CD4-positive, alpha-beta T cell (primary cell): ENCODE measurements around the gene WARS2. TPM values are rescaled to one million over a fixed set of nuclear protein-coding genes. Genes with fewer than 3 reads are reported as not detected.

Source experiments
- ATAC-seq: fragments of 200-7000 bp; cut with Tn5 transposase; one replicate; pipeline ENCODE4 v1.10.0; 2022; ENCODE audit warnings: mild to moderate bottlenecking; ENCODE audit not compliant: poor library complexity
- CTCF ChIA-PET: fragments of 350-600 bp; sonication (Branson Sonifier 250); formaldehyde crosslinking; loops from one replicate; lab custom pipeline; 2021; ENCODE audit warnings: antibody characterized with exemption, inconsistent platforms; lab: Charles Lee
- POLR2A ChIA-PET: fragments of 350-600 bp; sonication (Branson Sonifier 250); formaldehyde crosslinking; loops from one replicate; lab custom pipeline; 2021; ENCODE audit warnings: antibody characterized with exemption, inconsistent platforms; lab: Charles Lee
- DNase-seq, 14 experiments: peaks; one replicate each; pipeline ENCODE4 v3.0.0-alpha.2; 2013 to 2020; ENCODE audit warnings: mixed read lengths in 2 of 14
- H3K27ac ChIP-seq, 2 donors: one replicate each; pipeline versions ENCODE4 v1.5.1 to v1.7.0; 2013; ENCODE audit warnings: low read length in 2 of 2, low read depth in 1 of 2, mild to moderate bottlenecking in 1 of 2
- H3K27me3 ChIP-seq, 2 experiments: 1 replicate in 1 of 2; 2 replicates in 1 of 2; pipeline versions ENCODE4 v1.6.1 to v1.7.0; 2013; ENCODE audit warnings: low read length in 2 of 2, control low read depth in 1 of 2, mild to moderate bottlenecking in 1 of 2, moderate library complexity in 1 of 2; ENCODE audit not compliant: insufficient read depth in 2 of 2, control insufficient read depth in 1 of 2
- H3K36me3 ChIP-seq: one replicate; pipeline ENCODE4 v1.6.1; 2013; ENCODE audit warnings: low read length, control low read depth; ENCODE audit not compliant: insufficient read depth
- H3K4me1 ChIP-seq: one replicate; pipeline ENCODE4 v1.6.1; 2013; ENCODE audit warnings: low read length, control low read depth; ENCODE audit not compliant: insufficient read depth
- H3K4me3 ChIP-seq: one replicate; pipeline ENCODE4 v1.5.1; 2013; ENCODE audit warnings: mild to moderate bottlenecking, low read length, moderate library complexity
- H3K9me3 ChIP-seq, 2 experiments: 1 replicate in 1 of 2; 2 replicates in 1 of 2; pipeline versions ENCODE4 v1.6.1 to v1.7.0; 2013; ENCODE audit warnings: low read length in 2 of 2, mild to moderate bottlenecking in 2 of 2, control low read depth in 1 of 2, moderate library complexity in 1 of 2; ENCODE audit not compliant: control insufficient read depth in 1 of 2, insufficient read depth in 1 of 2
- H3K27ac Mint-ChIP-seq: one replicate; pipeline ENCODE4 v1.8.0; 2020; ENCODE audit warnings: mixed read lengths
- H3K27me3 Mint-ChIP-seq: one replicate; pipeline ENCODE4 v1.8.0; 2021; ENCODE audit warnings: mixed read lengths
- H3K36me3 Mint-ChIP-seq: one replicate; pipeline ENCODE4 v1.8.0; 2021; ENCODE audit warnings: low read depth, mixed read lengths
- H3K4me1 Mint-ChIP-seq: one replicate; pipeline ENCODE4 v1.8.0; 2021; ENCODE audit warnings: low read depth, mixed read lengths
- H3K4me3 Mint-ChIP-seq: one replicate; pipeline ENCODE4 v1.8.0; 2020; ENCODE audit warnings: mild to moderate bottlenecking, mixed read lengths
- H3K9me3 Mint-ChIP-seq: one replicate; pipeline ENCODE4 v1.8.0; 2020; ENCODE audit warnings: mixed read lengths
- intact Hi-C, 2 experiments: fragments of 100-400 bp; cut with DNase I in 1 of 2; cut with micrococcal nuclease in 1 of 2; formaldehyde crosslinking; loops; one replicate each; pipeline versions ENCODE4 v1.15.1 to v1.9.0; 2023 to 2025; cut with DNase I, micrococcal nuclease
- total RNA-seq, 174 experiments: library from RNA in 2 of 174; stranded (reverse) in 2 of 174; gene quantifications; one replicate each; pipeline ENCODE4 v1.2.3 and lab custom pipeline; 2021 to 2026
- TF ChIP-seq, protein P1 (sequence below): fragments of 200-600 bp; IDR thresholded peaks from one replicate; pipeline ENCODE4 v1.8.0; 2022; ENCODE audit warnings: antibody characterized with exemption, mild to moderate bottlenecking

WARS2 gene
- total RNA-seq, 2 experiments from 2014 or later: 15.8 to 16.5 TPM

DNA sequence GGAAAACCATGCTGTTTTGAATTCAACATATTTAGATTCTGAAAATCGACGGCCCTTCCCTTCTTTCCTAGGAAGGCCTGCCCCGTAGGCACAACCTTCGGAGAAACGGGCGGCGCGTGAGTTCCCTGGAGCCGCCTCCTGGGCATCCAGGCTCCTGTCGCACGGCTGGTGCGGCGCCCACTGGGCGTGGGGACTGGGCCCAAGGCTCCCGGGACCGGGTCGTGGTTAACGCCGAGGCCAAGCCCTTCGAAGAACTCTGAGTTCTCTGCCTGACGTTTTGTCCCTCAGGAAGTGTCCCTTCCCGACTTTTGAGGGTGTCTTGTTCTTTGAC, 133.1 kb downstream of the WARS2 start:
- no peak overlapping the region for H3K27ac Mint-ChIP-seq
- Histone ChIP-seq H3K27ac (no peak overlapping the region), H3K4me3 (no peak overlapping the region), H3K4me1 (peaks cover 9% of the 10 kb centered on the region), H3K27me3 (peaks cover 61 to 83% of the 10 kb centered on the region in 2 experiments), H3K36me3 (no peaks in the 10 kb centered on the region), H3K9me3 (peaks cover 25 to 42% of the 10 kb centered on the region in 2 experiments)
- no peak for ATAC-seq
- CTCF ChIA-PET: no interaction called here
- H3K27me3 Mint-ChIP-seq: peaks cover 85% of the 10 kb centered on the region
- no peak for DNase-seq
- POLR2A ChIA-PET: no interaction called here
- H3K4me3 Mint-ChIP-seq: no peak overlapping the region
- TF ChIP-seq, protein P1, sequence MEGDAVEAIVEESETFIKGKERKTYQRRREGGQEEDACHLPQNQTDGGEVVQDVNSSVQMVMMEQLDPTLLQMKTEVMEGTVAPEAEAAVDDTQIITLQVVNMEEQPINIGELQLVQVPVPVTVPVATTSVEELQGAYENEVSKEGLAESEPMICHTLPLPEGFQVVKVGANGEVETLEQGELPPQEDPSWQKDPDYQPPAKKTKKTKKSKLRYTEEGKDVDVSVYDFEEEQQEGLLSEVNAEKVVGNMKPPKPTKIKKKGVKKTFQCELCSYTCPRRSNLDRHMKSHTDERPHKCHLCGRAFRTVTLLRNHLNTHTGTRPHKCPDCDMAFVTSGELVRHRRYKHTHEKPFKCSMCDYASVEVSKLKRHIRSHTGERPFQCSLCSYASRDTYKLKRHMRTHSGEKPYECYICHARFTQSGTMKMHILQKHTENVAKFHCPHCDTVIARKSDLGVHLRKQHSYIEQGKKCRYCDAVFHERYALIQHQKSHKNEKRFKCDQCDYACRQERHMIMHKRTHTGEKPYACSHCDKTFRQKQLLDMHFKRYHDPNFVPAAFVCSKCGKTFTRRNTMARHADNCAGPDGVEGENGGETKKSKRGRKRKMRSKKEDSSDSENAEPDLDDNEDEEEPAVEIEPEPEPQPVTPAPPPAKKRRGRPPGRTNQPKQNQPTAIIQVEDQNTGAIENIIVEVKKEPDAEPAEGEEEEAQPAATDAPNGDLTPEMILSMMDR: no peak
- H3K4me1 Mint-ChIP-seq: peaks cover 12% of the 10 kb centered on the region
- peaks cover 3% of the 10 kb centered on the region for H3K9me3 Mint-ChIP-seq
- intact Hi-C loops: no loop called here
- no peaks in the 10 kb centered on the region for H3K36me3 Mint-ChIP-seq

- no peak overlapping the region for H3K27ac ChIP-seq
- peaks cover 85% of the 10 kb centered on the region for H3K27me3 Mint-ChIP-seq
- CTCF ChIA-PET: no interaction called here
- peaks cover 12% of the 10 kb centered on the region for H3K4me1 Mint-ChIP-seq
- peaks cover 68 to 89% of the 10 kb centered on the region in 2 experiments for H3K27me3 ChIP-seq
- DNase-seq (no peak), ATAC-seq (no peak)
- H3K4me3 Mint-ChIP-seq: no peak overlapping the region
- H3K36me3 ChIP-seq: no peaks in the 10 kb centered on the region
- no peaks in the 10 kb centered on the region for H3K36me3 Mint-ChIP-seq
- no peak overlapping the region for H3K27ac Mint-ChIP-seq
- peaks cover 23 to 47% of the 10 kb centered on the region in 2 experiments for H3K9me3 ChIP-seq
- peaks cover 13% of the 10 kb centered on the region for H3K4me1 ChIP-seq
- no peak overlapping the region for H3K4me3 ChIP-seq
- peaks cover 3% of the 10 kb centered on the region for H3K9me3 Mint-ChIP-seq
- POLR2A ChIA-PET: no interaction called here
- intact Hi-C loops: no loop called here
- TF ChIP-seq, protein P1: no peak
Observed at GRCh38 chr1:119006406-119007279, 133.8 kb downstream of the WARS2 start.

DNA sequence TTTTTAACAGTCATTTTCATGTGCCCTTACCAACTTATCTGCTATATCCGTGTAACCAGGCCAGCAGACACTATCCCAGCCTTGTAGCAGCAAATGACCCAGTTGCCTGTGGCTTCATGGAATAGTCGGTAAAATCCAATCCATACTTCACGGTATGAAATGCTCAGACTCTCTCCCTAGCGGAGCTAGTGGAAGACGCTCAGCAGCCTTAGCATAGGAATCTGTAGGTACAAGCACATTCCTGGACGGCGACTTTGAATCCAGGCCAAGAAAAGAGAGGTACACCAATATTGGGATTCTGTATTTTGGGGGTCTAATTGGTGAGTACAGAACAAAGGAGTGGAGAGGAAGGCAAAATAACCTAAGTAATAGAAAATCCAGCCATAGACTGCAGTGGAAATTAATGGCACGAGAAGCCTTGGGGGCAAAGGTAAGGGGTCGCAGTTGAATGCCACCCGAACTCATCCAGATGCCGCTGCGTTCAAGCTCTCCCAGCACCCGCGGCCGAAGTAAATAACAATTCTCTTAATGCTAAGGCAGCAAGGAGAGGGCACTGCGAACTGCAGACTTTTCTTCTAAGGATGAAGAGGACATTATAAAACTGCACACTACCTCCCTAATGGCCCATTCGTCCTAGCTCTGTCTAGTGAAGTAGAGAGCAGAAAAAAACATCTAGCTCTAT, 134.6 kb downstream of the WARS2 start:
- ATAC-seq (no peak), DNase-seq (no peak)
- H3K4me3 ChIP-seq: no peak overlapping the region
- Mint-ChIP-seq H3K4me3 (no peak overlapping the region), H3K36me3 (no peaks in the 10 kb centered on the region), H3K9me3 (peaks cover 3% of the 10 kb centered on the region), H3K4me1 (peaks cover 12% of the 10 kb centered on the region), H3K27me3 (peaks cover 83% of the 10 kb centered on the region), H3K27ac (no peak overlapping the region)
- peaks cover 72 to 90% of the 10 kb centered on the region in 2 experiments for H3K27me3 ChIP-seq
- TF ChIP-seq, protein P1: no peak
- H3K27ac ChIP-seq: no peak overlapping the region
- POLR2A ChIA-PET: no interaction called here
- CTCF ChIA-PET: no interaction called here
- intact Hi-C loops: no loop called here
- H3K4me1 ChIP-seq: peaks cover 15% of the 10 kb centered on the region
- peaks cover 18 to 55% of the 10 kb centered on the region in 2 experiments for H3K9me3 ChIP-seq
- no peaks in the 10 kb centered on the region for H3K36me3 ChIP-seq
